DND-41 (cell line): ENCODE measurements around the gene EXOC3L1.

Experiments used
- ATAC-seq: fragments of 200-7000 bp; cut with Tn5 transposase; 3 replicates; pipeline ENCODE4 v1.9.1; 2021; ENCODE audit warnings: low read depth; ENCODE audit not compliant: insufficient read depth
- DNase-seq: peaks from one replicate; pipeline ENCODE4 v3.0.0-alpha.2; 2020
- H2AFZ ChIP-seq: 2 replicates; pipeline ENCODE4 v1.6.0; 2012; ENCODE audit warnings: low read depth, low read length
- H3K27ac ChIP-seq: 2 replicates; pipeline ENCODE4 v1.5.1; 2012; ENCODE audit warnings: low read length, inconsistent platforms
- H3K27me3 ChIP-seq: fragments of 200-600 bp; sonication (generic); 2 replicates; pipeline ENCODE4 v1.6.0; 2012; ENCODE audit warnings: low read length, mild to moderate bottlenecking, inconsistent platforms; ENCODE audit not compliant: insufficient read depth, poor library complexity
- H3K36me3 ChIP-seq: 2 replicates; pipeline ENCODE4 v1.5.1; 2012; ENCODE audit warnings: low read length, inconsistent platforms; ENCODE audit not compliant: insufficient read depth
- H3K4me1 ChIP-seq: 2 replicates; pipeline ENCODE4 v1.5.1; 2012; ENCODE audit warnings: mild to moderate bottlenecking, low read length; ENCODE audit not compliant: insufficient read depth
- H3K4me2 ChIP-seq: 2 replicates; pipeline ENCODE4 v1.6.0; 2012; ENCODE audit warnings: mild to moderate bottlenecking, moderate library complexity, low read length, inconsistent platforms; ENCODE audit not compliant: insufficient read depth
- H3K4me3 ChIP-seq, 2 experiments: fragments of 200-600 bp in 1 of 2; shearing (Covaris generic) in 1 of 2; 2 replicates each; pipeline ENCODE4 v1.5.1; 2012 to 2016; ENCODE audit warnings: inconsistent platforms in 2 of 2, low read length in 2 of 2, mild to moderate bottlenecking in 2 of 2, low read depth in 1 of 2, moderate library complexity in 1 of 2
- H3K79me2 ChIP-seq: 2 replicates; pipeline ENCODE4 v1.6.0; 2012; ENCODE audit warnings: low read length, inconsistent platforms; ENCODE audit not compliant: insufficient read depth
- H3K9ac ChIP-seq: 2 replicates; pipeline ENCODE4 v1.6.0; 2012; ENCODE audit warnings: low read depth, mild to moderate bottlenecking, inconsistent platforms, low read length, moderate library complexity
- H3K9me3 ChIP-seq: 2 replicates; pipeline ENCODE4 v1.5.1; 2012; ENCODE audit warnings: low read length, moderate library complexity, mild to moderate bottlenecking, inconsistent platforms; ENCODE audit not compliant: insufficient read depth, severe bottlenecking
- H4K20me1 ChIP-seq: 2 replicates; pipeline ENCODE4 v1.6.0; 2012; ENCODE audit warnings: low read length; ENCODE audit not compliant: insufficient read depth
- EZH2 ChIP-seq: IDR thresholded peaks from 3 replicates; pipeline ENCODE4 v1.6.1; 2012; ENCODE audit warnings: borderline replicate concordance, low read depth, mild to moderate bottlenecking, moderate library complexity, low read length, inconsistent platforms; ENCODE audit not compliant: severe bottlenecking
- TF ChIP-seq, protein P1 (sequence below): IDR thresholded peaks from 2 replicates; pipeline ENCODE4 v1.5.1; 2012; ENCODE audit warnings: borderline replicate concordance, low read length, moderate library complexity, mild to moderate bottlenecking; ENCODE audit not compliant: poor library complexity, severe bottlenecking; ENCODE audit errors: extremely low read depth

The EXOC3L1 gene

DNA sequence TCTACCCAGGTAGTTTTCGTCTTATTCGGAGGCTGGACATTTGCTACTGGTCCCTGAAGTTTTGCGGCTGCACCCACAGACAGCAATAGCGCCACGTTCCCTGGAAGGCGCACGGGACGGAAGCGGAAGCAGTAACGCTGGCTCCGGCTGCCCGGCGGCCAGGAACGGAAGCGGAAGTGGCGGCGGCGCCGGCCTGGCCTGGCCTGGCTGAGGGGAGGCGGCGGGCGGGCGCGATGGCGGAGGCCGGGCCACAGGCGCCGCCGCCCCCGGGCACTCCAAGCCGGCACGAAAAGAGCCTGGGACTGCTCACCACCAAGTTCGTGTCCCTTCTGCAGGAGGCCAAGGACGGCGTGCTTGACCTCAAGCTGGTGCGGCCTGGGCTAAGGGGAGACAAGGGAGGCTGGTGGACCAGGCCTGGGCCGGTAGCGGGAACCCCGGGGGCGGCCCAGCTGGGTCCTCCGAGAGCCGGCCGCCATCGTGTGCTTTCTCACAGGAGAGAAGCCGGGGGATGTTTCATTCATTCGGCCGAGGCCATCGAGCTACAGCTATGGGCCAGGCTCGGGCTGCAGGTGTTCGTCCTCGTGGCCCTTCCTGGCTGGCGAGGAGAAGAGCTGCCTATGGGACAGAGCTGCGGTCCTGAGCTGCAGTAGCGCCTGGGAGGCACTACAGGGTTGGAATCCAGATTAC is 2.2 kb upstream of the EXOC3L1 start, which contains the start of gene E2F4:
TSS of gene E2F4 (plus strand) at position 161 of the 687 bp plus-strand sequence. CDS start at position 234, 73 bp downstream.
- Histone ChIP-seq H3K4me1 (peaks cover 37% of the 10 kb centered on the region), H3K79me2 (peaks cover 41% of the 10 kb centered on the region), H4K20me1 (peaks cover 34% of the 10 kb centered on the region), H3K9ac (peak within 1 kb of the TSS; percentile 85), H3K27me3 (no peaks in the 10 kb centered on the region), H2AFZ (peak within 1 kb of the TSS; percentile 80), H3K4me2 (peak within 1 kb of the TSS; percentile 96), H3K9me3 (no peaks in the 10 kb centered on the region), H3K4me3 (peak within 1 kb of the TSS; percentile 92 to 94), H3K36me3 (peaks cover 48% of the 10 kb centered on the region), H3K27ac (peak within 1 kb of the TSS; percentile 80)
- peak; percentile 98 for ATAC-seq
- no peak for TF ChIP-seq EZH2
- TF ChIP-seq, protein P1, sequence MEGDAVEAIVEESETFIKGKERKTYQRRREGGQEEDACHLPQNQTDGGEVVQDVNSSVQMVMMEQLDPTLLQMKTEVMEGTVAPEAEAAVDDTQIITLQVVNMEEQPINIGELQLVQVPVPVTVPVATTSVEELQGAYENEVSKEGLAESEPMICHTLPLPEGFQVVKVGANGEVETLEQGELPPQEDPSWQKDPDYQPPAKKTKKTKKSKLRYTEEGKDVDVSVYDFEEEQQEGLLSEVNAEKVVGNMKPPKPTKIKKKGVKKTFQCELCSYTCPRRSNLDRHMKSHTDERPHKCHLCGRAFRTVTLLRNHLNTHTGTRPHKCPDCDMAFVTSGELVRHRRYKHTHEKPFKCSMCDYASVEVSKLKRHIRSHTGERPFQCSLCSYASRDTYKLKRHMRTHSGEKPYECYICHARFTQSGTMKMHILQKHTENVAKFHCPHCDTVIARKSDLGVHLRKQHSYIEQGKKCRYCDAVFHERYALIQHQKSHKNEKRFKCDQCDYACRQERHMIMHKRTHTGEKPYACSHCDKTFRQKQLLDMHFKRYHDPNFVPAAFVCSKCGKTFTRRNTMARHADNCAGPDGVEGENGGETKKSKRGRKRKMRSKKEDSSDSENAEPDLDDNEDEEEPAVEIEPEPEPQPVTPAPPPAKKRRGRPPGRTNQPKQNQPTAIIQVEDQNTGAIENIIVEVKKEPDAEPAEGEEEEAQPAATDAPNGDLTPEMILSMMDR: no peak
- peak; percentile 89 for DNase-seq

DNA sequence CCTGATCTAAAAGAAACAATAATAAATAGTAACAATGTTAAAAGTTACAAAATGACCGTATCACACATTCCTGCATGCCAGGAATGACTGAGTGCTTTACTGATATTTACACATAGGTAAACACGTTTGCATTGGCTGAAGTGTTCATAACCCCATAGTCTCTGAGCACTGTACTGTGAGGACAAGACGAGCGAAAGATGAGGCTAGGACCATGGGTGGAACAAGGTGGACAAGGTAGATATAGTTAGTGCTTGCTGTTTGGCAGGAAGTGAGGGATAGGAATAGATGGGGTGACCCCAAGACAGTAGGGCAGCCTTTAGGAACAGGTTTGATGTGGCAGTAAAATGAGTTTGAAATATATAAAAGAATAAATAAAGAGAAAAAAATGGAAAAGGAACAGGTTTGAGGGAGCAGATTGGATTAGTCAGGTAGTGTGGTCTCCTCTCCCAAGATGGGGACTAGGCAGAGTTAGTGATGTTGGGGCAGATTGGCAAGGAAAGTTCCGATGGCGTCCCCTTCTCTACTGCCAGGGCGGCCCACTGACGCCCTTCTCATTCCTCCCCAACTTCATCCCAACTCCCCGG is 1.6 kb upstream of the EXOC3L1 start:
- H2AFZ ChIP-seq: peak overlapping the region; percentile 80
- no peak for TF ChIP-seq EZH2
- TF ChIP-seq, protein P1: no peak
- peaks cover 42% of the 10 kb centered on the region for H3K36me3 ChIP-seq
- ATAC-seq (0 out of 3 replicates have a peak, but pooled peaks have one; percentile 0), DNase-seq (no peak)
- peaks cover 29% of the 10 kb centered on the region for H4K20me1 ChIP-seq
- peaks cover 41% of the 10 kb centered on the region for H3K79me2 ChIP-seq
- no peaks in the 10 kb centered on the region for H3K9me3 ChIP-seq
- H3K27me3 ChIP-seq: no peaks in the 10 kb centered on the region
- H3K9ac ChIP-seq: peak overlapping the region; percentile 85
- H3K4me3 ChIP-seq: peak overlapping the region; percentile 92 to 94; a peak in 3 of 4 replicates
- H3K4me1 ChIP-seq: peaks cover 37% of the 10 kb centered on the region
- peak overlapping the region; percentile 96 for H3K4me2 ChIP-seq
- H3K27ac ChIP-seq: peak overlapping the region; percentile 80

DNA sequence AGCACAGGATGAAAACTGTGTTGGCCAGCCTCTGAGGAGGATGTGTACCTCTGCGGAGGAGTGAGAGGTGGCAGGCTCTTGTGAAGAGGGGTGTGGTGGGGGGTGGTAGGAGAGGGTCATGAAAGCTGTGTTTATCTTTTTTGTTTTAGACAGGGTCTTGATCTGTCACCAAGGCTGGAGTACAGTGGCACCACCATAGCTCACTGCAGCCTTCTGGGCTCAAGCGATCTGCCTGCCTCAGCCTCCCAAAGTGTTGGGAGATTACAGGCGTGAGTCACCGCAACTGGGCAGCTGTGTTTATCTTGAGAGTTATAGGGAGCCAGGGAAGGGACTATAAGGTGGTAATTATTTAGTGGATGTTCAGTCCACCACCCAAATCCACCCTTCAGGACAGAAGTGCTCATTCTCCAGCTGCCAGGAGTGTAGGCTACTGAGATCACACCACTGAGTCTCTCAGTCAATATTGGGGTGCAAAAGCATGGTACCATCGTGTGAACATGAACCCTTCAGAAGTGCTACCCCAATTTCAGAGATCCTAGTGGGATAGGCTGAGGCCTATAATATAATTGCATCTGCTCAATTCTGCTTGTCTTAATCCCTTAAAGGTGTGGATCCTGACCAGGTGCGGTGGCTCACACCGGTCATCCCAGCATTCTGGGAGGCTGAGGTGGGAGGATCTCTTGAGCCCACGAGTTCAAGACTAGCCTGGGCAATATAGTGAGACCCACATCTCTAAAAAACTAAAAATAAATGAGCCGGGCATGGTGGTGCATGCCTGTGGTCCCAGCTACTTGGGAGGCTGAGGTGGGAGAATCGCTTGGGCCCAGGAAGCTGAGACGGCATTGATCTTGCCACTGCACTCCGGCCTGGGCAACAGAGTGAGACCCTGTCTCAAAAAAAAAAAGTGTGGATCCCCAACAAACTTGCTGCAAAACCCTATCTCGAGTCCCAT is 788 bp upstream of the EXOC3L1 start:
- Histone ChIP-seq H3K4me2 (peak overlapping the region; percentile 96), H2AFZ (peak overlapping the region; percentile 80), H3K4me1 (peaks cover 40% of the 10 kb centered on the region), H4K20me1 (peaks cover 25% of the 10 kb centered on the region), H3K9ac (peak overlapping the region; percentile 85), H3K79me2 (peaks cover 41% of the 10 kb centered on the region), H3K4me3 (peak overlapping the region in 1 of 2 experiments; percentile 94; a peak in 1 of 4 replicates), H3K9me3 (no peaks in the 10 kb centered on the region), H3K27me3 (no peaks in the 10 kb centered on the region), H3K36me3 (peaks cover 34% of the 10 kb centered on the region), H3K27ac (no peak overlapping the region)
- no peak for ATAC-seq
- no peak for DNase-seq
- TF ChIP-seq, protein P1: no peak
- no peak for TF ChIP-seq EZH2
